Panc1 (cell line): Measurements from ENCODE around the gene WFIKKN1.

Experiments
- POLR2AphosphoS5 ChIP-seq: IDR thresholded peaks from 2 replicates; pipeline ENCODE4 v1.6.1; 2012; ENCODE audit warnings: mild to moderate bottlenecking, low read depth, low read length, moderate library complexity
- SIN3A ChIP-seq: IDR thresholded peaks from 2 replicates; pipeline ENCODE4 v1.6.1; 2012; ENCODE audit warnings: low read depth, mild to moderate bottlenecking, low read length, moderate library complexity, borderline replicate concordance; ENCODE audit not compliant: insufficient read depth
- TCF7L2 ChIP-seq: IDR thresholded peaks from 2 replicates; pipeline ENCODE4 v1.6.1; 2011; ENCODE audit warnings: mild to moderate bottlenecking, low read depth, low read length, inconsistent platforms
- TF ChIP-seq, protein P1 (sequence below): fragments of 450-650 bp; IDR thresholded peaks from 2 replicates; pipeline ENCODE4 v1.5.1; 2017; ENCODE audit warnings: mild to moderate bottlenecking
- TF ChIP-seq, protein P2 (sequence below), 2 experiments: IDR thresholded peaks; 2 replicates each; pipeline ENCODE4 v1.6.1; 2011 to 2012; ENCODE audit warnings: low read depth in 2 of 2, control low read depth in 1 of 2, low read length in 1 of 2, mild to moderate bottlenecking in 1 of 2, moderate library complexity in 1 of 2; ENCODE audit not compliant: insufficient read depth in 1 of 2

DNA sequence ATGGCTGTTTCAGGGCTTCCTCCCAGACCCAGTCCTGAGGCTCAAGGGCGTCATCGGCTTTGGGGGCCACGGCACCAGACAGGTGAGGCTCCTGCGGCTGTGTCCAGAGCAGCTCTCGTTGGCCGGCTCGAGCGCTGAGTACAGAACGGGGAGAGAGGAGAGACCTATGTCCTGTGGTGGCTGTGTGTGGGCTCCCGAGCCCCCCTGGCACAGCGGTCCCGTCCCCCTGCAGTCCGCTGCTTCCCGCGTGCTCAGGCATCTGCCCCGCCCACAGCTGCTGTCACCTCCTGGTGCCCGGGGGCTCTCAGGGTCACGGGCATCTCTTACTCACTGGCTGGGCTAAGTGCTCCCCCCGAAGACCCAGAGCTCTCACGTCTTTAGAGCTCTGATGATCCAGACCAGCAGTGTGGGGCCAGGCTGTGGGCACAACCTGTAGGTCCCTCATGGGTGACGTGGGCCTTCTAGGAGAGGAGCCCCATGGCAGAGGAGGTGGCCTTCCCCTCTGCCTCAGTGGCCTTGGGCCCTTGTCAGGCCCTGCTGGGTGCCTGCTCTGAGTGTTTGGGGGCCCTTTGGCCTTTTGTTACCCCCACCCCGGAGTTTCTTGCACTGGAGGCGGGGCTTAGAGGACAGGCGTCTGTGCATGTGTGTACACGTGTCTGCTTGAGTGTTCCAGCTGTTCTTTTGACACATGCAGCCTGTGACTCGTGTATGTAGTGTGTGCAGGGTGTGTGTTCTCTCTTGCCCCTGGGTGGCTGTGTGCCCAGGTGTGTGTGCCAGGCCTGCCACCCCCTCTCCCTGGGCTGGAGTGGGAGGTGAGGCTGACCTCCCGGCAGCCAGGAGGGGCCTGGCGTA is 21.9 kb downstream of the WFIKKN1 start:
- TF ChIP-seq, protein P1, sequence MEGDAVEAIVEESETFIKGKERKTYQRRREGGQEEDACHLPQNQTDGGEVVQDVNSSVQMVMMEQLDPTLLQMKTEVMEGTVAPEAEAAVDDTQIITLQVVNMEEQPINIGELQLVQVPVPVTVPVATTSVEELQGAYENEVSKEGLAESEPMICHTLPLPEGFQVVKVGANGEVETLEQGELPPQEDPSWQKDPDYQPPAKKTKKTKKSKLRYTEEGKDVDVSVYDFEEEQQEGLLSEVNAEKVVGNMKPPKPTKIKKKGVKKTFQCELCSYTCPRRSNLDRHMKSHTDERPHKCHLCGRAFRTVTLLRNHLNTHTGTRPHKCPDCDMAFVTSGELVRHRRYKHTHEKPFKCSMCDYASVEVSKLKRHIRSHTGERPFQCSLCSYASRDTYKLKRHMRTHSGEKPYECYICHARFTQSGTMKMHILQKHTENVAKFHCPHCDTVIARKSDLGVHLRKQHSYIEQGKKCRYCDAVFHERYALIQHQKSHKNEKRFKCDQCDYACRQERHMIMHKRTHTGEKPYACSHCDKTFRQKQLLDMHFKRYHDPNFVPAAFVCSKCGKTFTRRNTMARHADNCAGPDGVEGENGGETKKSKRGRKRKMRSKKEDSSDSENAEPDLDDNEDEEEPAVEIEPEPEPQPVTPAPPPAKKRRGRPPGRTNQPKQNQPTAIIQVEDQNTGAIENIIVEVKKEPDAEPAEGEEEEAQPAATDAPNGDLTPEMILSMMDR: no peak
- TF ChIP-seq POLR2AphosphoS5 (no peak), SIN3A (no peak), TCF7L2 (no peak)
- TF ChIP-seq, protein P2, sequence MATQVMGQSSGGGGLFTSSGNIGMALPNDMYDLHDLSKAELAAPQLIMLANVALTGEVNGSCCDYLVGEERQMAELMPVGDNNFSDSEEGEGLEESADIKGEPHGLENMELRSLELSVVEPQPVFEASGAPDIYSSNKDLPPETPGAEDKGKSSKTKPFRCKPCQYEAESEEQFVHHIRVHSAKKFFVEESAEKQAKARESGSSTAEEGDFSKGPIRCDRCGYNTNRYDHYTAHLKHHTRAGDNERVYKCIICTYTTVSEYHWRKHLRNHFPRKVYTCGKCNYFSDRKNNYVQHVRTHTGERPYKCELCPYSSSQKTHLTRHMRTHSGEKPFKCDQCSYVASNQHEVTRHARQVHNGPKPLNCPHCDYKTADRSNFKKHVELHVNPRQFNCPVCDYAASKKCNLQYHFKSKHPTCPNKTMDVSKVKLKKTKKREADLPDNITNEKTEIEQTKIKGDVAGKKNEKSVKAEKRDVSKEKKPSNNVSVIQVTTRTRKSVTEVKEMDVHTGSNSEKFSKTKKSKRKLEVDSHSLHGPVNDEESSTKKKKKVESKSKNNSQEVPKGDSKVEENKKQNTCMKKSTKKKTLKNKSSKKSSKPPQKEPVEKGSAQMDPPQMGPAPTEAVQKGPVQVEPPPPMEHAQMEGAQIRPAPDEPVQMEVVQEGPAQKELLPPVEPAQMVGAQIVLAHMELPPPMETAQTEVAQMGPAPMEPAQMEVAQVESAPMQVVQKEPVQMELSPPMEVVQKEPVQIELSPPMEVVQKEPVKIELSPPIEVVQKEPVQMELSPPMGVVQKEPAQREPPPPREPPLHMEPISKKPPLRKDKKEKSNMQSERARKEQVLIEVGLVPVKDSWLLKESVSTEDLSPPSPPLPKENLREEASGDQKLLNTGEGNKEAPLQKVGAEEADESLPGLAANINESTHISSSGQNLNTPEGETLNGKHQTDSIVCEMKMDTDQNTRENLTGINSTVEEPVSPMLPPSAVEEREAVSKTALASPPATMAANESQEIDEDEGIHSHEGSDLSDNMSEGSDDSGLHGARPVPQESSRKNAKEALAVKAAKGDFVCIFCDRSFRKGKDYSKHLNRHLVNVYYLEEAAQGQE (IDR thresholded peaks at IDR 0.05; ENCODE audit: insufficient read depth in 1 of 2, low read depth in 2 of 2, low read length in 1 of 2): no peak
